MM.1S (cell line): Measurements from ENCODE around the gene DPP10.

ENCODE experiments used
- DNase-seq: peaks from one replicate; pipeline ENCODE4 v3.0.0-alpha.2; 2015
- H2AFZ ChIP-seq: fragments of 300-600 bp; sonication (generic); 2 replicates; pipeline ENCODE4 v1.6.0; 2016; ENCODE audit warnings: antibody characterized with exemption, low read length
- H3F3A ChIP-seq: fragments of 300-600 bp; sonication (generic); 2 replicates; pipeline ENCODE4 v1.6.1; 2016; ENCODE audit warnings: mild to moderate bottlenecking, antibody characterized with exemption, low read length, moderate library complexity, mixed read lengths; ENCODE audit not compliant: insufficient read depth
- H3K27ac ChIP-seq: fragments of 300-600 bp; sonication (generic); 2 replicates; pipeline ENCODE4 v1.5.1; 2016; ENCODE audit warnings: mild to moderate bottlenecking, low read length
- H3K27me3 ChIP-seq: fragments of 300-600 bp; sonication (generic); replicated peaks from 2 replicates; pipeline ENCODE4 v1.6.0; 2016; ENCODE audit warnings: low read length; ENCODE audit not compliant: insufficient read depth
- H3K36me3 ChIP-seq: fragments of 300-600 bp; sonication (generic); replicated peaks from 2 replicates; pipeline ENCODE4 v1.6.1; 2016; ENCODE audit warnings: mild to moderate bottlenecking, low read length, mixed read lengths; ENCODE audit not compliant: insufficient read depth
- H3K4me1 ChIP-seq: fragments of 300-600 bp; sonication (generic); 2 replicates; pipeline ENCODE4 v1.6.1; 2016; ENCODE audit warnings: low read length, mixed read lengths
- H3K4me2 ChIP-seq: fragments of 300-600 bp; sonication (generic); 2 replicates; pipeline ENCODE4 v1.6.0; 2016; ENCODE audit warnings: low read depth, low read length
- H3K4me3 ChIP-seq: fragments of 300-600 bp; sonication (generic); 2 replicates; pipeline ENCODE4 v1.5.1; 2016; ENCODE audit warnings: low read length, mixed read lengths
- H3K79me2 ChIP-seq: fragments of 300-600 bp; sonication (generic); 2 replicates; pipeline ENCODE4 v1.6.1; 2016; ENCODE audit warnings: mixed run types, low read length, mixed read lengths
- H3K9ac ChIP-seq: fragments of 300-600 bp; sonication (generic); 2 replicates; pipeline ENCODE4 v1.6.1; 2016; ENCODE audit warnings: low read length, mixed read lengths
- H3K9me2 ChIP-seq: fragments of 300-600 bp; sonication (generic); replicated peaks from 2 replicates; pipeline ENCODE4 v1.6.1; 2016; ENCODE audit warnings: mild to moderate bottlenecking, low read length, mixed read lengths; ENCODE audit not compliant: insufficient read depth
- H3K9me3 ChIP-seq: fragments of 300-600 bp; sonication (generic); replicated peaks from 2 replicates; pipeline ENCODE4 v1.6.1; 2016; ENCODE audit warnings: mild to moderate bottlenecking, low read length, mixed read lengths; ENCODE audit not compliant: insufficient read depth
- H4K20me1 ChIP-seq: fragments of 300-600 bp; sonication (generic); 2 replicates; pipeline ENCODE4 v1.6.1; 2016; ENCODE audit warnings: mild to moderate bottlenecking, low read length, moderate library complexity, mixed read lengths; ENCODE audit not compliant: insufficient read depth
- EZH2 ChIP-seq: fragments of 300-600 bp; sonication (generic); optimal IDR thresholded peaks from 2 replicates; pipeline ENCODE3; 2017; ENCODE audit warnings: low read depth, mild to moderate bottlenecking, antibody characterized with exemption, low read length, mixed read lengths
- EZH2phosphoT487 ChIP-seq: fragments of 300-600 bp; sonication (generic); IDR thresholded peaks from 2 replicates; pipeline ENCODE4 v1.6.1; 2018; ENCODE audit warnings: antibody characterized with exemption, low read length
- TF ChIP-seq, protein P1 (sequence below): fragments of 300-600 bp; sonication (generic); IDR thresholded peaks from 2 replicates; pipeline ENCODE4 v1.5.1; 2016; ENCODE audit warnings: antibody characterized with exemption, low read length, mixed read lengths

Gene DPP10

DNA sequence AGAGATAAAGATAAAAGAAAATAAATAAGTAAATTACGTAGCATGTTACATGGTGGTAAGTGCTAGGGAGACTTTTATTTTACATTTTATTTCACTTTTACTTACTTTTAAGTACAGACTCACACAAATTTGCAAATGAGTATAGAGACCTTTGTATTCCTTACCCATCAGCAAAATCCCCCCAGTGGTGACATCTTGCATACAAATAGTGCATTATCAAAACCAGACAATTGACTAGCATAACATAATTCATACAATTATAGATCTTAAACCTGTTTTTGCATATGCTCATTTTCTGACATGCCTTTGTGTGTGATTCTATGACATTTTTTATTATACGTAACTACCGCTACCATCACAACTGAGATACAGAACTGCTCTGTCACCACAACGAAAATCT is 1099.4 kb downstream of the DPP10 start:
- Histone ChIP-seq H4K20me1 (no peaks in the 10 kb centered on the region), H3K9me2 (no peaks in the 10 kb centered on the region), H3K4me2 (no peak overlapping the region), H3K4me3 (no peak overlapping the region), H3F3A (no peaks in the 10 kb centered on the region), H3K27ac (no peak overlapping the region), H3K36me3 (no peaks in the 10 kb centered on the region), H3K9ac (no peak overlapping the region), H3K27me3 (no peaks in the 10 kb centered on the region), H3K9me3 (no peaks in the 10 kb centered on the region), H3K4me1 (no peaks in the 10 kb centered on the region), H3K79me2 (no peaks in the 10 kb centered on the region), H2AFZ (no peak overlapping the region)
- no peak for DNase-seq
- no peak for TF ChIP-seq EZH2
- TF ChIP-seq, protein P1, sequence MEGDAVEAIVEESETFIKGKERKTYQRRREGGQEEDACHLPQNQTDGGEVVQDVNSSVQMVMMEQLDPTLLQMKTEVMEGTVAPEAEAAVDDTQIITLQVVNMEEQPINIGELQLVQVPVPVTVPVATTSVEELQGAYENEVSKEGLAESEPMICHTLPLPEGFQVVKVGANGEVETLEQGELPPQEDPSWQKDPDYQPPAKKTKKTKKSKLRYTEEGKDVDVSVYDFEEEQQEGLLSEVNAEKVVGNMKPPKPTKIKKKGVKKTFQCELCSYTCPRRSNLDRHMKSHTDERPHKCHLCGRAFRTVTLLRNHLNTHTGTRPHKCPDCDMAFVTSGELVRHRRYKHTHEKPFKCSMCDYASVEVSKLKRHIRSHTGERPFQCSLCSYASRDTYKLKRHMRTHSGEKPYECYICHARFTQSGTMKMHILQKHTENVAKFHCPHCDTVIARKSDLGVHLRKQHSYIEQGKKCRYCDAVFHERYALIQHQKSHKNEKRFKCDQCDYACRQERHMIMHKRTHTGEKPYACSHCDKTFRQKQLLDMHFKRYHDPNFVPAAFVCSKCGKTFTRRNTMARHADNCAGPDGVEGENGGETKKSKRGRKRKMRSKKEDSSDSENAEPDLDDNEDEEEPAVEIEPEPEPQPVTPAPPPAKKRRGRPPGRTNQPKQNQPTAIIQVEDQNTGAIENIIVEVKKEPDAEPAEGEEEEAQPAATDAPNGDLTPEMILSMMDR: no peak
- no peak for TF ChIP-seq EZH2phosphoT487

- no peaks in the 10 kb centered on the region for H3K4me1 ChIP-seq
- H3K4me3 ChIP-seq: no peak overlapping the region
- H4K20me1 ChIP-seq: no peaks in the 10 kb centered on the region
- no peaks in the 10 kb centered on the region for H3K27me3 ChIP-seq
- no peak overlapping the region for H2AFZ ChIP-seq
- no peaks in the 10 kb centered on the region for H3F3A ChIP-seq
- no peak overlapping the region for H3K9ac ChIP-seq
- no peaks in the 10 kb centered on the region for H3K9me2 ChIP-seq
- H3K79me2 ChIP-seq: no peaks in the 10 kb centered on the region
- no peak overlapping the region for H3K27ac ChIP-seq
- H3K36me3 ChIP-seq: no peaks in the 10 kb centered on the region
- no peak for DNase-seq
- no peak for TF ChIP-seq EZH2phosphoT487
- TF ChIP-seq EZH2: no peak
- TF ChIP-seq, protein P1: no peak
- H3K9me3 ChIP-seq: no peaks in the 10 kb centered on the region
- H3K4me2 ChIP-seq: no peak overlapping the region
Observed at GRCh38 chr2:115542331-115542730, 1099.9 kb downstream of the DPP10 start.

DNA sequence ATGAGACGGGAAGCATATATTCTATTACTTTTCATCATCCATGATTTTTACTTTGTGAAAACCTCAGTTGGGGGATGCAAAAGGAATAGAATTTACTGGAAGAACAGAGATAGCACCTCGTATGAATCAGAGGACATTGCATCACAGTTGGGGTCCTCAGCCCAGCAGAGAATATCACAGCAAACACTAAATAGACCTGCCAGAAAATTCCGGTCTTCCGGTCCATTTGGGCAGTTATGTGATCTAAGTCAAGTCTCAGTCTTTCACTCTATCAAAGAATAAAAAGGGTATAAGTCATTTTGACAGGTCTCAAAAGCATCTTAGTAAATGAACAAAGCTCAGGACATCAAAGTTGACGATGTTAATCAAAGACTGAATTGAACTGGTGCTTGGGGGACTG is 1100.6 kb downstream of the DPP10 start:
- no peak for DNase-seq
- Histone ChIP-seq H3K9me2 (no peaks in the 10 kb centered on the region), H3K27me3 (no peaks in the 10 kb centered on the region), H3K9me3 (no peaks in the 10 kb centered on the region), H3K36me3 (no peaks in the 10 kb centered on the region), H3K4me3 (no peak overlapping the region), H2AFZ (no peak overlapping the region), H3K9ac (no peak overlapping the region), H4K20me1 (no peaks in the 10 kb centered on the region), H3F3A (no peaks in the 10 kb centered on the region), H3K79me2 (no peaks in the 10 kb centered on the region), H3K4me1 (no peaks in the 10 kb centered on the region), H3K4me2 (no peak overlapping the region), H3K27ac (no peak overlapping the region)
- TF ChIP-seq, protein P1: no peak
- TF ChIP-seq EZH2 (no peak), EZH2phosphoT487 (no peak)
